GM12872 (cell line): Measurements from ENCODE around the gene CLGN.

ENCODE experiments used
- TF ChIP-seq, protein P1 (sequence below): IDR thresholded peaks from 3 replicates; pipeline ENCODE4 v1.5.1; 2011; ENCODE audit warnings: low read depth, mild to moderate bottlenecking, low read length, moderate library complexity; ENCODE audit not compliant: insufficient read depth

CLGN gene

GRCh38 chr4:140450352-140450751 lies 22.9 kb upstream of the CLGN start:
- TF ChIP-seq, protein P1, sequence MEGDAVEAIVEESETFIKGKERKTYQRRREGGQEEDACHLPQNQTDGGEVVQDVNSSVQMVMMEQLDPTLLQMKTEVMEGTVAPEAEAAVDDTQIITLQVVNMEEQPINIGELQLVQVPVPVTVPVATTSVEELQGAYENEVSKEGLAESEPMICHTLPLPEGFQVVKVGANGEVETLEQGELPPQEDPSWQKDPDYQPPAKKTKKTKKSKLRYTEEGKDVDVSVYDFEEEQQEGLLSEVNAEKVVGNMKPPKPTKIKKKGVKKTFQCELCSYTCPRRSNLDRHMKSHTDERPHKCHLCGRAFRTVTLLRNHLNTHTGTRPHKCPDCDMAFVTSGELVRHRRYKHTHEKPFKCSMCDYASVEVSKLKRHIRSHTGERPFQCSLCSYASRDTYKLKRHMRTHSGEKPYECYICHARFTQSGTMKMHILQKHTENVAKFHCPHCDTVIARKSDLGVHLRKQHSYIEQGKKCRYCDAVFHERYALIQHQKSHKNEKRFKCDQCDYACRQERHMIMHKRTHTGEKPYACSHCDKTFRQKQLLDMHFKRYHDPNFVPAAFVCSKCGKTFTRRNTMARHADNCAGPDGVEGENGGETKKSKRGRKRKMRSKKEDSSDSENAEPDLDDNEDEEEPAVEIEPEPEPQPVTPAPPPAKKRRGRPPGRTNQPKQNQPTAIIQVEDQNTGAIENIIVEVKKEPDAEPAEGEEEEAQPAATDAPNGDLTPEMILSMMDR: no peak

DNA sequence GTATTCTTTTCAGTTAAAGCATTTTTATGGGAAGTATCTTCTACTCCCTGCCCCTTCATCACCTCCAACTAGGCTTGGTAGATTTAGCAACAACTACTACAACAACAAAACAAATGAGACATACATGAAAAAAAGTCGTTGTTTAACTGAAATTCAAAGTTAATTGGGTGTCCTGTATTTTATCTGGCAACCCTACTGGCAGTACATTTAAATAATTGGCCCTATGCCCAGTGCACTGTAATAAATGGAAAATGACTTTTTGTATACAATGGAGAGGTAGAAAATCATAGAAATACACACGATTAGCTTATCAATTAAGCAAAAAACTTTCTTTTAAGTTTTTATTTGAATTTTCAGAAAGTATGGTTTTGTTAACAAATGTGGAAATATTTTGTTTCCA lies 21.4 kb upstream of the CLGN start:
- TF ChIP-seq, protein P1: no peak

DNA sequence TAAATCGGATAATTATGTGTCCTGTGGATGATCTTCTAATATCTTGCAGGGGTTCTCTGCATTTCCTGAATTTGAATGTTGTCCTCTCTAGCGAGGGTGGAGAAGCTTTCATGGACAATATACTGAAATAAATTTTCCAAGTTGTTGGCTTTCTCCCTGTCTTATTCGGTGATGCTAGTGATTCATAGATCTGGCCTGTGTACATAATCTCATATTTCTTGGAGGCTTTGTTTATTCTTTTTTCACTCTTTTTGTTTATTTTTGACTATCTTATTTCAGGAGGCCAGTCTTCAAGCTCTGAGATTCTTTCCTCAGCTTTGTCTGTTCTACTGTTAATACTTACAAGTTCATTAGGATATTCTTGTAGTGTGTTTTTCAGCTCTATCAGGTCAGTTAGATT lies 20.7 kb upstream of the CLGN start:
- TF ChIP-seq, protein P1: no peak

DNA sequence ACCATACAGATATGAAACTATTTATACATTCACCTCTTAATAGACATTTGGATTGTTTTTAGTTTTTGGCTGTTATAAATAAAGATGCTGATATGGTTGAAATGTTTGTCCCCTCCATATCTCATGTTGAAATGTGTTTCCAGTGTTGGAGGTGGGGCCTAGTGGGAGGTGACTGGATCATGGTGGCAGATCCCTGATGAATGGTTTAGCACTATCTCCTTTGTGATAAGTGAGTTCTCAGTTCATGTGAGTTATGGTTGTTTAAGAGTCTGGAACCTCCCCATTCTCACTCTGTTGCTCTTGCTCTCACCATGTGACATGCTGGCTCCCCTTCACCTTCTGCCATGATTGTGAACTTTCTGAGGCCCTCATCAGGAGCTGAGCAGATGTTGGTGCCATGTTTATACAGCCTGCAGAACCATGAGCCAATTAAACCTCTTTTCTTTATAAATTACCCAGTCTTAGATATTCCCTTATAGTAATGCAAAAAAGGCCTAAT lies 12.2 kb upstream of the CLGN start:
- TF ChIP-seq, protein P1: no peak

DNA sequence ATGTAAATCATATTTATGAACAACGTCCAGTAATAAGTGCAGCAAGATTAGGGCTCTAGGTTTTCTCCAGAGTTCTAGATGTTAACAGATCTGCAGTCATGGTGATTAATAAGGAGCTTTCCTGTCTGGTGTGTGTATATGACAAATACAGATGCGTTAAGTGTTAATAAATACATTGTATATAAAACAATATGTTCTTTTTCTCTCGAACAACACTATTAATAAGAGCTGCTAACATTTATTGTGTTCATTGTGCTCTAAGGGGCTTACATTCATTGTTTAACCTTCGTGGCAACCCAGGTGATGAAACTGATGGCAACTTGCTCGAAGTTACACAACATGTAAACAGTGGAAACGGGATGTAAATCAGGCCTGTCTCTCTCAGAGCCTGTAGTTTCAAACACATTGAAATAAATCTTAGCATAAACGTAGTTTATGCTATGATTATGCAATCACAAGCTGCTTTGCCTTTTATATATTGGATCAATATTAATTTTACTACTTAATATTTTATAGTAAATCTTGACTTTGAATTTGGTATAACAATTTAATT lies 547 bp upstream of the CLGN start:
- TF ChIP-seq, protein P1: no peak

DNA sequence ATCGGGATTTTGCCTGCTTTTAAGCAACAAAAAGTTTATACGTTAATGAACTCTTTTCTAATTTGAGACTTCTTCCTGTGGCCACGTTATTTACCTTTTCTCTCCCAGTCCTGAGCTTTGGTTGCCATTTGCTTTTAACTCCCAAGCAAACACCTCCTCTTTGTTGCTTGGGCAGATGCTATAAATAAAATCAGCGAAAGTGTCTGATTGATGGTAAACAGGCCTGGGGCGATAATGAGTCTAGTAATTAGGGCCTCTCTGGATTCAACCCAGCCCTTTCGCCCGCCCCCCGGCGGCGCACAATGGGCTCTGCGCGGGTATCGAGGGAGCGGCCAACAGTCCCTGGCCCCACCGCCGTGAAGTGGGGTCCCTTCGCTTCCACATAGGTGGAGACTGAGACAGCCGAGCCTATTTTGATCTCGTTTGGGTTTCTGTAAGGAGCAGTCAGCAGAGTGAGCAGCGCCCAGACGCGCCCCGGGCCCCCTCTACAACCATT lies 790 bp downstream of the CLGN start:
- TF ChIP-seq, protein P1: no peak

DNA sequence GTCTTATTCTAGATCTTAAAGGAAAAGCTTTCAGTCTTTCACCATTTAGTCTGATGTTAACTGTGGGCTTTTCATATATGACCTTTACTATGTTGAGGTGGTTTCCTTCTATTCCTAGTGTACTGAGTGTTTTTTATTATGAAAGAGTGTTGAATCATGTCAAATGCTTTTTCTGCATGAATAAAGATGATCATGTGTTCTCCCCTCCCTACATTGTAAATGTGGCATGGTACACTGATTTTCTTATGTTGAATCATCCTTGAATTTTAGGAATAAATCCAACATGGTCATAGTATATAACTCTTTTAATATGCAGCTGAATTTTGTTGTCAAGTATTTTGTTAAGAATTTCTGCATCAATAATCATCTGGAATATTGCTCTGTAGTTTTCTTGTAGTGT lies 4.3 kb downstream of the CLGN start:
- TF ChIP-seq, protein P1: no peak

DNA sequence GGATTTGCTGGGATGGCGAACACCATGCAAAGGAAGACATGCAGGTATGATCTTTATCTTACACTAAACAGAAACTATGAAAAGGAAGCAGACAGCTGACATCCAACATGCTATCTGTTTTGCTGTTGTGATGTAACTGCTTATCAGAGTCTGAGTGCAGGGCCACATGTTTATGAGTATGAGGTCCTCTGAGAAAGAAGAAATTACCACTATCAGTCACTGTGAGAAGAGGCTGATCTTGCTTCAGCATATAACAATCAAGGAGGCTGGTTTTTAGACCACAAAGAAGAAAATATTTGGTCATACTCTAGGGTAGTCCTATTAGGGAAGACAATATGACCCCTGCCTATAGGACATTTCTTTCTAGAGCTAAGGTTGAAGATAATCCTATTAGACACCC lies 18.5 kb downstream of the CLGN start:
- TF ChIP-seq, protein P1: no peak
